GM23248 (cell line): ENCODE data around the gene WASHC2C.
"Not testable (repeated sequence)": the region's sequence is repeated elsewhere in the genome, so short reads cannot be mapped to it uniquely, and the experiment has no call there.

Experiments
- EZH2 ChIP-seq: fragments of 200-600 bp; sonication (generic); IDR thresholded peaks from 2 replicates; pipeline ENCODE4 v1.6.1; 2018; ENCODE audit warnings: antibody characterized with exemption, mild to moderate bottlenecking; ENCODE audit not compliant: insufficient read depth, poor library complexity, severe bottlenecking
- EZH2phosphoT487 ChIP-seq: fragments of 200-600 bp; sonication (generic); IDR thresholded peaks from 2 replicates; pipeline ENCODE4 v1.6.1; 2018; ENCODE audit warnings: antibody characterized with exemption, moderate library complexity, mild to moderate bottlenecking, low read depth; ENCODE audit not compliant: insufficient read depth

GRCh38 chr10:45755083-45755482 is 28.0 kb downstream of the WASHC2C start:
- TF ChIP-seq EZH2, EZH2phosphoT487: not testable (repeated sequence)
